Ovary (tissue), 10 donors: Measurements from ENCODE around the gene UBAC1. TPM values are rescaled to one million over a fixed set of nuclear protein-coding genes. Genes with fewer than 3 reads are reported as not detected.

Experiments
- DNase-seq, 5 donors: peaks; one replicate each; pipeline ENCODE4 v3.0.0-alpha.2; 2019 to 2020
- H3K27ac ChIP-seq, 2 donors: fragments of 200-600 bp; one replicate each; pipeline versions ENCODE4 v1.5.1 to v1.8.0; 2019 to 2022
- H3K27me3 ChIP-seq: fragments of 200-600 bp; one replicate; pipeline ENCODE4 v1.8.0; 2022
- H3K36me3 ChIP-seq: fragments of 200-600 bp; sonication (generic); one replicate; pipeline ENCODE4 v1.5.1; 2019
- H3K4me1 ChIP-seq: one replicate; pipeline ENCODE4 v1.8.1; 2013; ENCODE audit warnings: mild to moderate bottlenecking, moderate library complexity; ENCODE audit not compliant: insufficient read depth
- H3K4me3 ChIP-seq: fragments of 200-600 bp; sonication (generic); one replicate; pipeline ENCODE4 v1.5.1; 2017
- H3K9me3 ChIP-seq, 2 donors: fragments of 200-600 bp in 1 of 2; sonication (generic) in 1 of 2; one replicate each; pipeline versions ENCODE4 v1.5.1 to v1.8.1; 2013 to 2019; ENCODE audit warnings: mild to moderate bottlenecking in 1 of 2, moderate library complexity in 1 of 2
- CTCF ChIP-seq, 3 donors: fragments of 450-650 bp in 2 of 3; fragments of 200-600 bp in 1 of 3; IDR thresholded peaks; one replicate each; pipeline versions ENCODE4 v1.5.1 to v1.8.0; 2016 to 2022; ENCODE audit warnings: antibody characterized with exemption in 3 of 3, mild to moderate bottlenecking in 1 of 3
- EP300 ChIP-seq: sonication (generic); formaldehyde crosslinking; IDR thresholded peaks from one replicate; pipeline ENCODE4 v1.6.1; 2017; ENCODE audit warnings: antibody characterized with exemption
- POLR2A ChIP-seq: fragments of 450-650 bp; IDR thresholded peaks from one replicate; pipeline ENCODE4 v1.6.1; 2017; ENCODE audit warnings: antibody characterized with exemption, mild to moderate bottlenecking, moderate library complexity
- WGBS, 3 donors: extraction: QIAGEN DNeasy Blood & Tissue Kit in 1 of 3; methylation state at CpG; one replicate each; pipeline versions ENCODE4 v1.1.5 to v1.1.7; 2013 to 2017; 5-methylcytosine and 5-hydroxymethylcytosine counted together
- intact Hi-C, 4 donors: fragments of 100-400 bp; cut with DNase I; formaldehyde crosslinking; loops; one replicate each; pipeline versions ENCODE4 v1.11.0 to v1.15.1; 2022 to 2023
- long read RNA-seq, 3 donors: library from polyadenylated mRNA in 2 of 3; unstranded in 2 of 3; transcript quantifications; one replicate each; pipeline ENCODE4 v2.0.0 and lab custom pipeline, GENCODE V29; 2021 to 2026
- polyA plus RNA-seq, 2 donors: library from polyadenylated mRNA; stranded (reverse); fragments of 200-250 nt in 1 of 2; fragments of 350-450 nt in 1 of 2; fragmentation: Illumina TruSeq in 1 of 2; extraction: RNeasy Lipid Tissue Mini Kit (QIAGEN cat#74804) in 1 of 2; gene quantifications; one replicate each; pipeline ENCODE4 v1.2.3, GENCODE V29; 2013 to 2014
- total RNA-seq, 7 donors: library from RNA; depleted of rRNA in 2 of 7; stranded (reverse); fragments of >200 nt in 2 of 7; fragmentation: NEBNext Ultra II Directional in 3 of 7; extraction: Animal tissue kit (Norgen Biotek cat#: 25700) in 3 of 7; gene quantifications; one replicate each; pipeline versions ENCODE4 v1.1.0 to v1.2.4, GENCODE V29; 2016 to 2023
- donor health status: DM: no; HTN: no; CAD: no; lungs with moderate emphysema.
- donor health status: DM: no; HTN: no; CAD: no.
- donor health status: Bipolar disorder and iron deficiency.
- donor health status: DM: yes; HTN: yes; CAD: no.
- donor health status: DM: no; HTN: no; CAD: no.
- donor health status: DM: yes; HTN: yes; CAD: no.

The UBAC1 gene
- total RNA-seq (10 to 100 TPM; 29.4 to 42.0 (median 34.9) TPM), polyA plus RNA-seq (10 to 100 TPM; 19.7 to 33.3 TPM)
- long read RNA-seq, donor 1, transcript UBAC1-201 (10 exons, 1,867 nt), result major isoform, 44 of 51 reads
- long read RNA-seq, donor 1, partial matches to known transcripts, result 3 of 51 reads
- long read RNA-seq, donor 1, other reads (novel, unspliced or antisense), result 4 of 51 reads
- long read RNA-seq, donor 2, transcript UBAC1-201 (10 exons, 1,867 nt), result major isoform, 29 of 44 reads
- long read RNA-seq, donor 2, partial matches to known transcripts, result 15 of 44 reads
- long read RNA-seq, donor 2, other reads (novel, unspliced or antisense), result 0 of 44 reads
- long read RNA-seq, donor 3, transcript UBAC1-201 (10 exons, 1,867 nt), result major isoform, 102 of 130 reads
- long read RNA-seq, donor 3, partial matches to known transcripts, result 5 of 130 reads
- long read RNA-seq, donor 3, other reads (novel, unspliced or antisense), result 23 of 130 reads

GRCh38 chr9:135961277-135961715 lies at the start of gene UBAC1:
UBAC1 (minus strand) TSS chr9:135961373; CDS start chr9:135961162, 211 bp downstream.
- peak within 1 kb of the TSS; percentile 98 for H3K4me3 ChIP-seq
- H3K9me3 ChIP-seq, result no peaks in the 10 kb centered on the region
- TF ChIP-seq EP300 (peak; percentile 56), POLR2A (no peak), CTCF (IDR thresholded peaks at IDR 0.05) (peak in 2 of 3 donors; percentile 78 to 92)
- 0 to 1% (median 1%) methylated on average over 22 to 53 of the region's 53 CpGs for WGBS, 3 donors
- peaks cover 4% of the 10 kb centered on the region for H3K4me1 ChIP-seq
- DNase-seq, result peak; percentile 94 to 97 (median 95)
- H3K27me3 ChIP-seq, result no peaks in the 10 kb centered on the region
- intact Hi-C loops, result loop anchor here (5.0 to 10.0 kb wide), 5 partner anchors 96 to 359 kb away; partner anchors contain the start of genes KCNT1 (in 1 of the 4) and QSOX2 (in 1 of the 4)
- no peaks in the 10 kb centered on the region for H3K36me3 ChIP-seq
- H3K27ac ChIP-seq, result peak within 1 kb of the TSS; percentile 39 to 42

DNA sequence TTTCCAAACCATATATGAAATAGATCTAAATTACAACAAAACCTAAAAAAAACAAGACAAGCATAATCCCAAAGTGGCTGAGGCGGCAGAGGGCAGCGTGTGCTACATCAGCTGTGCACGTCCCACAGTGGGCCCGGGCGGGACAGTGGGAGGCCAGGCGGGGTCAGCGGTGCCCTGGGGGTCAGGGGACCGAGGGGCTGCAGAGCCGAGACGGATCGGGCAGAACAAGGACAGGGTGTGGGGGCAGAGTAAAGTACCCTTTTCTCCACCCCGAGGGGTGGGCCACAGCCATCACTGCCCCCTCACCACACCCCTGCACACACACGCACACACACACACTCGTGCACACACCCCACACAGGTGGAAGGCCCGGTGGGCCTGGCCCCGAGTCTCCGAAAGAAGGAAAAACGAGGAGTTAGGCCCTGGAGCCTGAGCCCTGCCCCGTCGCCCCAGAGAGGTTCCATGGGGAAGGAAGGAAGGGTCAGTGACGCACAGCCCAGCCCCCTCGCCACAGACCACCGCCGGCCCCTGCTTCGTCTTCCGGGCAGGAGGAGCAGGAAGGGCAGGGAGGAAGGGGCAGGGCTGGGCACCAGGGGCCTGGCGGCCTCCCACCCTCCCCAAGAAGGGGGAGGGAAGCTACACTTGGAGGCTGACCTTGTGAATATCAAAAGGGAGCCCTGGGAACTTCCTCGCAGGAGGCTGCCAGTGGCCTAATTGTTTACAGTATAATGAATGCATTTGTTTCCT lies 49.6 kb upstream of the UBAC1 start:
- Histone ChIP-seq H3K27ac (no peak overlapping the region), H3K9me3 (no peaks in the 10 kb centered on the region), H3K4me1 (peaks cover 9% of the 10 kb centered on the region), H3K27me3 (no peaks in the 10 kb centered on the region), H3K4me3 (no peak overlapping the region), H3K36me3 (no peaks in the 10 kb centered on the region)
- no peak for TF ChIP-seq EP300
- TF ChIP-seq POLR2A, result no peak
- no peak for TF ChIP-seq CTCF (IDR thresholded peaks at IDR 0.05)
- WGBS, 3 donors, result 85% methylated on average over 28 of the region's 28 CpGs
- intact Hi-C loops, result no loop called here
- DNase-seq, result peak in 1 of 5 donors; percentile 40

DNA sequence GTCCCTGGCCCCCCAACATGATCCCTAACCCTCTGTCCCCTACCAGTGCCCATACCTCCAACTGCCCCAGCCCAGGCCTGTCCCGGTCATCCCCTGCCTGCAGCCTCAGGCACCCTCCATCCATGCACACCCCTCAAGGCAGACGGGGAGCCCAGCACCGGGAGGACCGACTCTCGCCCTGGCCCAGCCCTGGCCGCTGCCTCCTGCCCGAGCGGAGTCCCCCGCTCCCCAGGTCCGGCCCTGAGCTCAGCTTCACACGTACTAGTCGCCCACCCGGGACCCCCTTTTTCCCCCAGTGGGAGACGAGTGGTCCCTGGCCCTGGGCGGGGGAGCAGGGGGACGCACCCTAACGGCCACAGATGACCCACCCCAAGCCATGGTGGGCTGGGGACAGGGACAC lies 49.0 kb upstream of the UBAC1 start:
- no peak for DNase-seq
- Histone ChIP-seq H3K4me1 (peaks cover 9% of the 10 kb centered on the region), H3K36me3 (no peaks in the 10 kb centered on the region), H3K9me3 (no peaks in the 10 kb centered on the region), H3K27ac (no peak overlapping the region), H3K4me3 (no peak overlapping the region), H3K27me3 (no peaks in the 10 kb centered on the region)
- no peak for TF ChIP-seq POLR2A
- no peak for TF ChIP-seq EP300
- no peak for TF ChIP-seq CTCF (IDR thresholded peaks at IDR 0.05)
- 90 to 96% (median 93%) methylated on average over 17 of the region's 17 CpGs for WGBS, 3 donors
- intact Hi-C loops, result no loop called here

DNA sequence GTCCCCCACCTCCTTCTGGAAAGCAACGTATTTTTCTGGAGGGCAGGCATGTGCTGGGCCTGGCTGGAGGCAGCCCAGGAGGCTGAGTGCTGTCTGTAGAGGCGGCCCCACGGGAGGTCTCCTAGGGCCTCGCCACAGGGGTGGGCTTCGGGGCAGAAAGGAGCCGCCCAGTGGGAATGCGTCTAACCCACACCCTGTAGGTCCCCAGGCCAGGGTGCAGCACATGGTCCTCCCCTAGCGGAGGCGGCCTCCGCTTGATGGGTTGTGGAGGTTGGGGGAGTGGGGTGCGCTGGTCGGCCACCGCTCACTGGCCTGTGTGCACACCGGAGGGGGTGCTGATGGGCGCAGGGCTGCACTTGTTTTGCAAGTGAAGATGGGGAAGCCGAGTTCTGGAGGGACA lies 48.3 kb upstream of the UBAC1 start:
- no peaks in the 10 kb centered on the region for H3K27me3 ChIP-seq
- H3K9me3 ChIP-seq, result no peaks in the 10 kb centered on the region
- DNase-seq, result no peak
- peaks cover 9% of the 10 kb centered on the region for H3K4me1 ChIP-seq
- 90 to 94% (median 94%) methylated on average over 16 of the region's 16 CpGs for WGBS, 3 donors
- H3K27ac ChIP-seq, result no peak overlapping the region
- H3K36me3 ChIP-seq, result no peaks in the 10 kb centered on the region
- no peak overlapping the region for H3K4me3 ChIP-seq
- TF ChIP-seq CTCF (IDR thresholded peaks at IDR 0.05) (no peak), EP300 (no peak), POLR2A (no peak)
- intact Hi-C loops, result no loop called here
